HG02885 (cell line): ENCODE results near the gene SLX1A.
A peak's percentile ranks its signal among the peaks of the same experiment; 100 is the strongest.
"Not testable (repeated sequence)": the region's sequence is repeated elsewhere in the genome, so short reads cannot be mapped to it uniquely, and the experiment has no call there.

Experiments
- ATAC-seq: cut with Tn5 transposase; IDR thresholded peaks from one replicate; pipeline ENCODE4 v1.9.1; 2021; ENCODE audit warnings: mild to moderate bottlenecking; ENCODE audit not compliant: unreplicated experiment, poor library complexity

SLX1A gene

GRCh38 chr16:30193615-30194014, at the start of gene SLX1A, which contains the start of gene BOLA2B:
TSS of gene SLX1A (plus strand) at chr16:30193875. CDS start at chr16:30194085, 210 bp downstream.
TSS of gene BOLA2B (minus strand) at chr16:30193666. CDS start at chr16:30193595, 71 bp downstream.
- ATAC-seq: peak; percentile 89

- ATAC-seq: no peak
Measured at GRCh38 chr16:30144017-30144416, 49.7 kb upstream of the SLX1A start.

DNA sequence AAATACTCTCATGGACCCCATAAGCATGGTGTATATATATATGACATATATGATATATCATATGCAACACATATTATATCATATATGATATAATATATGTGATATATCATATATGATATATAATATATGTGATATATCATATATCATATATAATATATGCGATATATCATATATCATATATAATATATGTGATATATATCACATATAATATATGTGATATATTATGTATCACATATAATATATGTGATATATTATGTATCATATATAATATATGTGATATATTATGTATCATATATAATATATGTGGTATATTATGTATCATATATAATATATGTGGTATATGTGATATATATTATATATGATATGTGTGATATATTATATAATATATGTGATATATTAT, 48.8 kb upstream of the SLX1A start:
- no peak for ATAC-seq

GRCh38 chr16:30145657-30146056, 48.0 kb upstream of the SLX1A start:
- no peak for ATAC-seq

DNA sequence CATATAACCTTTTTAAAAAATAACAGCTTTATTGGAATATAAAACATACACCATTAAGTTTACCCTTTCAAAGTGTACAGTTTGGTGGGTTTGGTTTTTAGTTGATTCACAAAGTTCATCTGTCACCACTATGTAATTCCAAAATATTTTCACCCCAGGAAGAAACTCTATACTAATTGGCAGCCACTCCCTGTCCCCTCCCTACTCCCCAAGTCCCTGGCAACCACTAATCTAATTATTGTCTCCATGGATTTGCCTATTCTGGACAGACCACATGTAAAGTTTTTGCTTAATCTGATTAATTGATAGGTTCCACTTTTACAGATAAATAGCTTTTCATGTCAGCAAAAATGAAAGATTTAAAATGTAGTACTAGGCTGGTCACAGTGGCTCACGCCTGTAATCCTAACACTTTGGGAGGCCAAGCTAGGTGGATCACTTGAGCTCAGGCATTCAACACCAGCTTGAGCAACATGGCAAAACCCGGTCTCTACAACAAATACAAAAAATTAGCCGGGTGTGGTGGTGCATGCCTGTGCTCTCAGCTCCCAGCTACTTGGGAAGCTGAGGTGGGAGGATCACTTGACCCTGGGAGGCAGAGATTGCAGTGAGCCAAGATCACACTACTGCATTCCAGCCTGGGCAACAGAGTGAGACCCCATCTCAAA, 45.7 kb upstream of the SLX1A start:
- ATAC-seq: no peak

DNA sequence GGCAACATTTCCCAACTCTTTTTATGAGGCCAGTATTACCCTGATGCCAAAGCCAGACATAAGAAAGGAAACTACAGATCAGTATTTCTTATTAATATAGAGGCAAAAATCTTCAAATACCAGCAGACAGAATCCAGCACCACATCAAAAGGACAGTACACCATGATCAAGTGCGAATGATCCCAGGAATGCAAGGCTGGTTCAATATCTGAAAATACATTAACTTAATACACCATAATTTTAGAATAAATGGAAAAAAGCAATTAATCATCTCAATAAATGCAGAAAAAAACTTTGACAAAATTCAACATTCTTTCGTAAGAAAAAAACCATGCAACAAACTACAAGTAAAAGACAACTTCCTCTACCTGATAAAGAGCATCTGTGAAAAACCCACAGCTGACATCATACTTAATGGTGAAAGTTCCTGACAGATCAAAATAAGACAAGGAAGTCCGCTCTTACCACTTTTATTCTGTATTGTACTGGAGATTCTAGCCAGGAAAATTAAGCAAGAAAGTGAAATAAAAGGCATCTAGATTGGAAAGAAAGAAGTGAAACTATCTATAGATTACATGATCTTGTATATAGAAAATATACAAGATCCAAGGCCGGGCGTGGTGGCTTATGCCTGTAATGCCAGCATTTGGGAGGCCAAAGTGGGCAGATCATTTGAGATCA, 44.3 kb upstream of the SLX1A start:
- ATAC-seq: no peak

GRCh38 chr16:30151091-30151490, 42.6 kb upstream of the SLX1A start:
- ATAC-seq: no peak

DNA sequence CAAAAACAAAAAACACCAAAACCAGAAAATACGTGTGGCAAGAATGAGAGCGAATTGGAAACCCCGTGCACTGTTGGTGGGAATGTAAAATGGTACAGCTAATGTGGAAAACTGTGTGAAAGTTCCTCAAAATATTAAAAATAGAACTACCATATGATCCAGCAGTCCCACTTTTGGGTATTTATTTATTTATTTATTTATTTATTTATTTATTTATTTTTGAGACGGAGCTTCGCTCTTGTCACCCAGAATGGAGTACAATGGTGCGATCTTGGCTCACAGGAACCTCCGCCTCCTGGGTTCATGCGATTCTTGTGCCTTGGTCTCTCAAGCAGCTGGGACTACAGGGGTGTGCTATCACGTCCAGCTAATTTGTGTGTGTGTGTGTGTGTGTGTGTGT, 41.2 kb upstream of the SLX1A start:
- ATAC-seq: no peak

GRCh38 chr16:30155188-30155587, 38.5 kb upstream of the SLX1A start:
- no peak for ATAC-seq

GRCh38 chr16:30157214-30157613, 36.5 kb upstream of the SLX1A start:
- no peak for ATAC-seq

DNA sequence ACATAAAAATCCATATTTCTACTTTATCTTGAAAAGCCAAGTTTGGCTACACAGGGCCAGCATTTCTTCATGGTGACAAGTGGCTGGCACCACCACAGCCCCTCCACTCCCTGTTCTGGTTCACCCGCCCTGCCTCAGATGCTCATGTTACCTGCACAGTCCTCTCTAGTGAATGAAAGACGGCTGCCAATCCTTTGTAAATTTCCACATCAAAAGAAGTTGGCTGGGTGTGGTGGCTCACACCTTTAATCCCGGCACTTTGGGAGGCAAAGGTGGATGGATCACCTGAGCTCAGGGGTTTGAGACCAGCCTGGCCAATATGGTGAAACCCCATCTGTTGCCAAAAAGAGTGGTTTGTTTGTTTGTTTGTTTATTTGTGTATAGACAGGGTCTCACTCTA, 30.1 kb upstream of the SLX1A start:
- no peak for ATAC-seq

- ATAC-seq: no peak
Measured at GRCh38 chr16:30166202-30166902, 27.3 kb upstream of the SLX1A start.

- ATAC-seq: not testable (repeated sequence)
Measured at GRCh38 chr16:30168746-30169145, 24.9 kb upstream of the SLX1A start.

- not testable (repeated sequence) for ATAC-seq
Measured at GRCh38 chr16:30169416-30169815, 24.3 kb upstream of the SLX1A start.

DNA sequence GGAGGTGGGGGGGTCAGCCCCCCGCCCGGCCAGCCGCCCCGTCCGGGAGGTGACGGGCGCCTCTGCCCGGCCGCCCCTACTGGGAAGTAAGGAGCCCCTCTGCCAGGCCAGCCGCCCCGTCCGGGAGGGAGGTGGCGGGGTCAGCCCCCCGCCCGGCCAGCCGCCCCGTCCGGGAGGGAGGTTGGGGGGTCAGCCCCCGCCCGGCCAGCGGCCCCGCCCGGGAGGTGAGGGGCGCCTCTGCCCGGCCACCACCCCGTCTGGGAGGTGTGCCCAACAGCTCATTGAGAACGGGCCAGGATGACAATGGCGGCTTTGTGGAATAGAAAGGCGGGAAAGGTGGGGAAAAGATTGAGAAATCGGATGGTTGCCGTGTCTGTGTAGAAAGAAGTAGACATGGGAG, 23.5 kb upstream of the SLX1A start:
- not testable (repeated sequence) for ATAC-seq

- ATAC-seq: no peak
Measured at GRCh38 chr16:30173054-30173453, 20.6 kb upstream of the SLX1A start.

DNA sequence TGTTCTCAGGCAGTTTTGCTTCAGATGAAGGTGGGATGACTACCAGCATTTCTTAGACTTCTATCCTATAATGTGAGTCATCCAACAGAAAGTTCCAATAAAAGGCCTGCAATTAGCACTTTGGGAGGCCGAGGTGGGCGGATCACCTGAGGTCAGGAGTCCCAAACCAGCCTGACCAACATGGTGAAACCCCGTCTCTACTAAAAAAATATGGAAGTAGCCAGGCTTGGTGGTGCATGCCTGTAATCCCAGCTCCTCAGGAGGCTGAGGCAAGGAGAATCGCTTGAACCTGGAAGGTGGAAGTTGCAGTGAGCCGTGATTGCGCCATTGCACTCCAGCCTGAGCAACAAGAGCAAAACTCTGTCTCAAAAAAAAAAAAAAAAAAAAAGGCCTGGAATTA, 16.8 kb upstream of the SLX1A start:
- ATAC-seq: not testable (repeated sequence)

DNA sequence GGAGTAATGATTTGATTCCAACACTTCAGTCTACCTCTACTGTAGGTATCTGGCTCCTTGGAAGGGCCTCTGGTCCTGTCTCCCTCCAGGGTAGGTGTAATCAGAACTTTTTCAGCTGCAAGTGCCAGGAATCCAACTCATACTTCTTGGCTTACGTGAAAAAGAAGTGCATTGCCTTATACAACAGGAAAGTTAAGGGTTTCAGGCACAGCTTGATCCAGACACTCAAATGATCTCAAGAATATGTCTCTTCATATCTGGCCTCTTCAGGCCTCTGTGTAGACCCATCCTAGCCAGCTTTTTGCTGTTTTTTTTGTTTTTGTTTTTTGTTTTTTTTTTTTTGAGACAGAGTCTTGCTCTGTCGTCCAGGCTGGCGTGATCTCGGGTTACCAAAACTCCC, 14.5 kb upstream of the SLX1A start:
- no peak for ATAC-seq

- no peak for ATAC-seq
Measured at GRCh38 chr16:30179931-30180330, 13.7 kb upstream of the SLX1A start.

- ATAC-seq: no peak
Measured at GRCh38 chr16:30180741-30181140, 12.9 kb upstream of the SLX1A start.
